ENCODE measurements around the gene PLEKHA4. TPM values are rescaled to one million over a fixed set of nuclear protein-coding genes. Genes with fewer than 3 reads are reported as not detected.
"Not testable (repeated sequence)": the region's sequence is repeated elsewhere in the genome, so short reads cannot be mapped to it uniquely, and the experiment has no call there.

PLEKHA4 gene
- polyA plus RNA-seq, 1 donor (not counting 4 experiments of a cell fraction or from before 2014, with no cell fraction given) = 1.8 TPM

GRCh38 chr19:48900477-48901406 lies 32.3 kb upstream of the PLEKHA4 start:
- Histone ChIP-seq H3K79me2 (ENCODE audit: control insufficient read depth, insufficient read depth, low read length) (peaks cover 9% of the 10 kb centered on the region), H3K4me2 (ENCODE audit: control insufficient read depth, extremely low read depth, insufficient read depth, low read depth, low read length) (peak overlapping the region; percentile 97), H3K9me3 (ENCODE audit: control insufficient read depth, low read depth, low read length) (no peaks in the 10 kb centered on the region), H3K4me1 (ENCODE audit: control insufficient read depth, extremely low read depth, insufficient read depth, low read length) (peaks cover 6% of the 10 kb centered on the region), H3K9me1 (ENCODE audit: control insufficient read depth, extremely low read depth, insufficient read depth, low read length) (peaks cover 4% of the 10 kb centered on the region), H3K27ac (ENCODE audit: control insufficient read depth, insufficient read depth, low read length) (peak overlapping the region; percentile 82), H3K27me3 (ENCODE audit: control insufficient read depth, extremely low read depth, insufficient read depth, low read length) (no peaks in the 10 kb centered on the region), H3K9ac (ENCODE audit: control insufficient read depth, extremely low read depth, insufficient read depth, low read length) (peak overlapping the region; percentile 94), H3K4me3 (ENCODE audit: control insufficient read depth in 2 of 3, extremely low read depth in 1 of 3, insufficient read depth in 2 of 3, low read depth in 1 of 3, low read length in 3 of 3) (peak overlapping the region; percentile 89 to 96 (median 96)), H2AFZ (ENCODE audit: control insufficient read depth, low read length) (peak overlapping the region; percentile 88), H4K20me1 (ENCODE audit: control insufficient read depth, extremely low read depth, insufficient read depth, low read length) (no peaks in the 10 kb centered on the region), H3K36me3 (ENCODE audit: control insufficient read depth in 2 of 2, extremely low read depth in 1 of 2, insufficient read depth in 2 of 2, low read length in 2 of 2) (peaks cover 0 to 7% of the 10 kb centered on the region in 2 experiments)
- TF ChIP-seq EZH2 (IDR thresholded peaks at IDR 0.05; ENCODE audit: low read length) = no peak
- no peak for TF ChIP-seq CTCF (optimal IDR thresholded peaks at IDR 0.05 in 1 of 3, IDR thresholded peaks at IDR 0.05 in 1 of 3, conservative IDR thresholded peaks at IDR 0.05 in 1 of 3; ENCODE audit: extremely low read depth in 1 of 3, insufficient read depth in 2 of 3, low read length in 3 of 3)
- DNase-seq (ENCODE audit: low read depth, low spot score) (no peak), FAIRE-seq (no peak)
- dilution Hi-C loops (cut with MboI; ENCODE audit: extremely low pct_ligation_motif_present, low sequenced_read_pairs) = no loop called here

DNA sequence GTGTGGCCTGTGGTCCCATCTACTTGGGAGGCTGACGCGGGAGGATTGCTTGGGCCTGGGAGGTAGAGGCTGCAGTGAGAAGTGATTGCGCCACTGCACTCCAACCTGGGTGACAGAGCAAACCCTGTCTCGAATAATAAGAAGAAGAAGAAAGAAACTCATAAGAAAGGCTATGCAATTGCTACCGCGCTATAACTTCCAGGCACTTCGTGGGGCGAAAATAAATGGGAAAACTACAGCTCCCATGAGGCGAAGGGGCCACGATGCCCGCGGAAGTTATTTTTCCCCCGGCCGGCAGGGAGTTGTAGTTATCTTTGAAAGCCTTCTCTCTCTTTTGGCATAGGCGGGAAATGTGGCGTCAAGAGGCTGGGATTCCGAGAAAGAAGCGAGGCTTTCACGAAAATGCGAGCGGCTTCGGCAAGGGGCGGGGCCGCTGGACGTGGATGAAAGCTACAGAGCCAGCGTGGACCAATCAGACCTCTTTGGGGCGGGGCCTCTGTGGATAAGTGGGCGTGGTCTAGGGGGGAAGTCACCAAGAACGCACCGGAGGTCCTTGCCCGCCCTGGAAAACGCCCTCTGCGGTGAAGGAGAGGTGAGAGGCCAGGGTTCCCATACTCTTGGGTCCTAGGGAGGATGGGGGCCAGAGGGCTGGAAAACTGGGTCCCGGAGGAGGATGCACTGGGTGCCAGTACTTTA lies 31.5 kb upstream of the PLEKHA4 start, which contains the start of gene NUCB1:
NUCB1 (plus strand) TSS at position 532 of the 696 bp plus-strand sequence. CDS start 485 bp downstream, outside the sequence.
- peaks cover 1% of the 10 kb centered on the region for H3K9me1 ChIP-seq (ENCODE audit: control insufficient read depth, extremely low read depth, insufficient read depth, low read length)
- peak within 1 kb of the TSS; percentile 89 to 96 (median 96) for H3K4me3 ChIP-seq (ENCODE audit: control insufficient read depth in 2 of 3, extremely low read depth in 1 of 3, insufficient read depth in 2 of 3, low read depth in 1 of 3, low read length in 3 of 3)
- peaks cover 9% of the 10 kb centered on the region for H3K79me2 ChIP-seq (ENCODE audit: control insufficient read depth, insufficient read depth, low read length)
- H3K4me1 ChIP-seq (ENCODE audit: control insufficient read depth, extremely low read depth, insufficient read depth, low read length) = peaks cover 6% of the 10 kb centered on the region
- H2AFZ ChIP-seq (ENCODE audit: control insufficient read depth, low read length) = peak within 1 kb of the TSS; percentile 93
- H3K9me3 ChIP-seq (ENCODE audit: control insufficient read depth, low read depth, low read length) = no peaks in the 10 kb centered on the region
- H4K20me1 ChIP-seq (ENCODE audit: control insufficient read depth, extremely low read depth, insufficient read depth, low read length) = no peaks in the 10 kb centered on the region
- peaks cover 5% of the 10 kb centered on the region for H3K27me3 ChIP-seq (ENCODE audit: control insufficient read depth, extremely low read depth, insufficient read depth, low read length)
- TF ChIP-seq CTCF (optimal IDR thresholded peaks at IDR 0.05 in 1 of 3, IDR thresholded peaks at IDR 0.05 in 1 of 3, conservative IDR thresholded peaks at IDR 0.05 in 1 of 3; ENCODE audit: extremely low read depth in 1 of 3, insufficient read depth in 2 of 3, low read length in 3 of 3) (peak in 2 of 3 experiments; percentile 24), EZH2 (IDR thresholded peaks at IDR 0.05; ENCODE audit: low read length) (no peak)
- peak within 1 kb of the TSS; percentile 82 for H3K27ac ChIP-seq (ENCODE audit: control insufficient read depth, insufficient read depth, low read length)
- H3K36me3 ChIP-seq (ENCODE audit: control insufficient read depth in 2 of 2, extremely low read depth in 1 of 2, insufficient read depth in 2 of 2, low read length in 2 of 2) = peaks cover 0 to 4% of the 10 kb centered on the region in 2 experiments
- dilution Hi-C loops (cut with MboI; ENCODE audit: extremely low pct_ligation_motif_present, low sequenced_read_pairs) = no loop called here
- peak within 1 kb of the TSS; percentile 94 for H3K9ac ChIP-seq (ENCODE audit: control insufficient read depth, extremely low read depth, insufficient read depth, low read length)
- FAIRE-seq (peak; percentile 85), DNase-seq (ENCODE audit: low read depth, low spot score) (peak; percentile 90)
- H3K4me2 ChIP-seq (ENCODE audit: control insufficient read depth, extremely low read depth, insufficient read depth, low read depth, low read length) = peak within 1 kb of the TSS; percentile 97

DNA sequence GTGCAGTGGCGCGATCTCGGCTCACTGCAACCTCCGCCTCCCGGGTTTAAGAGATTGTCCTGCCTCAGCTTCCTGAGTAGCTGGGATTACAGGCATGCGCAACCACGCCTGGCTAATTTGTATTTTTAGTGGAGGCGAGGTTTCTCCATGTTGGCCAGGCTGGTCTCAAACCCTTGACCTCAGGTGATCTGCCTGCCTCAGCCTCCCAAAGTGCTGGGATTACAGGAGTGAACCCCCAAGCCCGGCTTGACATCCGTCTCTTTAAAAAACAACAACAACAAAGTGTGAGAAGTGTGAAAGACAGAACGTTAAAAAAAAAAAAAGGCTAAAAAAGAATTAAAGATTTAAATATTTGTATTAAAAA lies 31.0 kb upstream of the PLEKHA4 start:
- H3K36me3 ChIP-seq (ENCODE audit: control insufficient read depth in 2 of 2, extremely low read depth in 1 of 2, insufficient read depth in 2 of 2, low read length in 2 of 2); H3K79me2 ChIP-seq (ENCODE audit: control insufficient read depth, insufficient read depth, low read length); H3K27me3 ChIP-seq (ENCODE audit: control insufficient read depth, extremely low read depth, insufficient read depth, low read length); H4K20me1 ChIP-seq (ENCODE audit: control insufficient read depth, extremely low read depth, insufficient read depth, low read length); H3K9me3 ChIP-seq (ENCODE audit: control insufficient read depth, low read depth, low read length); dilution Hi-C loops (cut with MboI; ENCODE audit: extremely low pct_ligation_motif_present, low sequenced_read_pairs); H3K4me1 ChIP-seq (ENCODE audit: control insufficient read depth, extremely low read depth, insufficient read depth, low read length); DNase-seq (ENCODE audit: low read depth, low spot score); FAIRE-seq; H3K9me1 ChIP-seq (ENCODE audit: control insufficient read depth, extremely low read depth, insufficient read depth, low read length): not testable (repeated sequence)
- H3K9ac ChIP-seq (ENCODE audit: control insufficient read depth, extremely low read depth, insufficient read depth, low read length) = peak overlapping the region; percentile 94
- H3K4me3 ChIP-seq (ENCODE audit: control insufficient read depth in 2 of 3, extremely low read depth in 1 of 3, insufficient read depth in 2 of 3, low read depth in 1 of 3, low read length in 3 of 3) = peak overlapping the region; percentile 89 to 96 (median 96)
- H3K27ac ChIP-seq (ENCODE audit: control insufficient read depth, insufficient read depth, low read length) = peak overlapping the region; percentile 82
- H2AFZ ChIP-seq (ENCODE audit: control insufficient read depth, low read length) = peak overlapping the region; percentile 93
- H3K4me2 ChIP-seq (ENCODE audit: control insufficient read depth, extremely low read depth, insufficient read depth, low read depth, low read length) = peak overlapping the region; percentile 97
